Measurements from ENCODE around the gene GM2A. TPM values are rescaled to one million over a fixed set of nuclear protein-coding genes. Genes with fewer than 3 reads are reported as not detected.
"Not testable (repeated sequence)": the region's sequence is repeated elsewhere in the genome, so short reads cannot be mapped to it uniquely, and the experiment has no call there.

Gene GM2A
- total RNA-seq, 1 donor from 2014 or later = 16.9 TPM

- DNase-seq (ENCODE audit: low spot score) = no peak
- Mint-ChIP-seq H3K4me3 (no peak overlapping the region), H3K27ac (no peak overlapping the region), H3K4me1 (ENCODE audit: low read depth) (peaks cover 45% of the 10 kb centered on the region), H3K36me3 (ENCODE audit: low read depth) (peaks cover 7% of the 10 kb centered on the region), H3K27me3 (ENCODE audit: insufficient read depth) (peaks cover 2% of the 10 kb centered on the region), H3K9me3 (no peaks in the 10 kb centered on the region)
- intact Hi-C loops (cut with micrococcal nuclease) = no loop called here
Observed at GRCh38 chr5:151248651-151249050, 4.3 kb upstream of the GM2A start.

- peaks cover 3% of the 10 kb centered on the region for H3K36me3 Mint-ChIP-seq (ENCODE audit: low read depth)
- no peak for DNase-seq (ENCODE audit: low spot score)
- H3K4me1 Mint-ChIP-seq (ENCODE audit: low read depth) = peaks cover 45% of the 10 kb centered on the region
- no peak overlapping the region for H3K4me3 Mint-ChIP-seq
- H3K27me3 Mint-ChIP-seq (ENCODE audit: insufficient read depth) = peaks cover 2% of the 10 kb centered on the region
- intact Hi-C loops (cut with micrococcal nuclease) = no loop called here
- no peaks in the 10 kb centered on the region for H3K9me3 Mint-ChIP-seq
- H3K27ac Mint-ChIP-seq = no peak overlapping the region
Observed at GRCh38 chr5:151249281-151249680, 3.7 kb upstream of the GM2A start.

- H3K27ac Mint-ChIP-seq = peak overlapping the region; percentile 59
- H3K27me3 Mint-ChIP-seq (ENCODE audit: insufficient read depth) = peaks cover 2% of the 10 kb centered on the region
- peak overlapping the region; percentile 66 for H3K4me3 Mint-ChIP-seq
- peaks cover 45% of the 10 kb centered on the region for H3K4me1 Mint-ChIP-seq (ENCODE audit: low read depth)
- H3K9me3 Mint-ChIP-seq = no peaks in the 10 kb centered on the region
- no peak for DNase-seq (ENCODE audit: low spot score)
- intact Hi-C loops (cut with micrococcal nuclease) = loop anchor here (5.0 kb wide), 3 partner anchors 197 to 893 kb away; partner anchors contain the start of genes DCTN4, SLC36A1 and TCOF1
- H3K36me3 Mint-ChIP-seq (ENCODE audit: low read depth) = peaks cover 3% of the 10 kb centered on the region
Observed at GRCh38 chr5:151250346-151251000, 2.5 kb upstream of the GM2A start.

GRCh38 chr5:151251001-151251551, 1.9 kb upstream of the GM2A start:
- H3K36me3 Mint-ChIP-seq (ENCODE audit: low read depth) = peaks cover 3% of the 10 kb centered on the region
- peaks cover 2% of the 10 kb centered on the region for H3K27me3 Mint-ChIP-seq (ENCODE audit: insufficient read depth)
- no peaks in the 10 kb centered on the region for H3K9me3 Mint-ChIP-seq

GRCh38 chr5:151251621-151252020, 1.4 kb upstream of the GM2A start:
- intact Hi-C loops (cut with micrococcal nuclease) = loop anchor here (1.0 to 5.0 kb wide), 9 partner anchors 27 to 894 kb away; partner anchors contain the start of genes ATOX1, CCDC69, DCTN4 and RBM22
- no peak for DNase-seq (ENCODE audit: low spot score)

More at GRCh38 chr5:151251001-151251551, 1.9 kb upstream of the GM2A start:
- Mint-ChIP-seq H3K27ac (peak overlapping the region; percentile 12), H3K4me3 (peak overlapping the region; percentile 66), H3K4me1 (ENCODE audit: low read depth) (peaks cover 44% of the 10 kb centered on the region)
- DNase-seq (ENCODE audit: low spot score) = peak; percentile 14
- intact Hi-C loops (cut with micrococcal nuclease) = loop anchor here (5.0 kb wide), 3 partner anchors 196 to 894 kb away; partner anchors contain the start of genes DCTN4, SLC36A1 and TCOF1

GRCh38 chr5:151253605-151253950, 593 bp downstream of the GM2A start:
- Mint-ChIP-seq H3K9me3 (no peaks in the 10 kb centered on the region), H3K27ac (peak overlapping the region; percentile 38), H3K4me1 (ENCODE audit: low read depth) (peaks cover 46% of the 10 kb centered on the region), H3K36me3 (ENCODE audit: low read depth) (peaks cover 3% of the 10 kb centered on the region), H3K4me3 (peak overlapping the region; percentile 87), H3K27me3 (ENCODE audit: insufficient read depth) (peaks cover 2% of the 10 kb centered on the region)
- no peak for DNase-seq (ENCODE audit: low spot score)
- intact Hi-C loops (cut with micrococcal nuclease) = loop anchor here (1.0 to 5.0 kb wide), 11 partner anchors 11 to 896 kb away; partner anchors contain the start of genes ATOX1, DCTN4, G3BP1 and RBM22

More at GRCh38 chr5:151251621-151252020, 1.4 kb upstream of the GM2A start:
- H3K4me3 Mint-ChIP-seq = peak overlapping the region; percentile 87
- peaks cover 3% of the 10 kb centered on the region for H3K36me3 Mint-ChIP-seq (ENCODE audit: low read depth)
- peaks cover 44% of the 10 kb centered on the region for H3K4me1 Mint-ChIP-seq (ENCODE audit: low read depth)
- peaks cover 2% of the 10 kb centered on the region for H3K27me3 Mint-ChIP-seq (ENCODE audit: insufficient read depth)
- H3K27ac Mint-ChIP-seq = peak overlapping the region; percentile 12
- H3K9me3 Mint-ChIP-seq = no peaks in the 10 kb centered on the region

GRCh38 chr5:151254556-151254955, 1.6 kb downstream of the GM2A start:
- Mint-ChIP-seq H3K27me3 (ENCODE audit: insufficient read depth) (peaks cover 2% of the 10 kb centered on the region), H3K4me3 (no peak overlapping the region), H3K4me1 (ENCODE audit: low read depth) (peaks cover 49% of the 10 kb centered on the region), H3K9me3 (no peaks in the 10 kb centered on the region), H3K36me3 (ENCODE audit: low read depth) (peaks cover 3% of the 10 kb centered on the region), H3K27ac (no peak overlapping the region)
- intact Hi-C loops (cut with micrococcal nuclease) = loop anchor here (5.0 kb wide), 3 partner anchors 193 to 897 kb away; partner anchors contain the start of genes DCTN4, SLC36A1 and TCOF1
- DNase-seq (ENCODE audit: low spot score) = no peak

- H3K4me3 Mint-ChIP-seq; H3K9me3 Mint-ChIP-seq; DNase-seq (ENCODE audit: low spot score); H3K27me3 Mint-ChIP-seq (ENCODE audit: insufficient read depth); H3K36me3 Mint-ChIP-seq (ENCODE audit: low read depth); H3K27ac Mint-ChIP-seq: not testable (repeated sequence)
- intact Hi-C loops (cut with micrococcal nuclease) = loop anchor here (5.0 kb wide), 3 partner anchors 192 to 898 kb away; partner anchors contain the start of genes DCTN4, SLC36A1 and TCOF1
- H3K4me1 Mint-ChIP-seq (ENCODE audit: low read depth) = peaks cover 48% of the 10 kb centered on the region
Observed at GRCh38 chr5:151254990-151255389, 2.0 kb downstream of the GM2A start.

GRCh38 chr5:151255621-151256286, 2.8 kb downstream of the GM2A start:
- Mint-ChIP-seq H3K27ac (no peak overlapping the region), H3K36me3 (ENCODE audit: low read depth) (no peaks in the 10 kb centered on the region), H3K27me3 (ENCODE audit: insufficient read depth) (no peaks in the 10 kb centered on the region), H3K4me3 (no peak overlapping the region), H3K9me3 (no peaks in the 10 kb centered on the region), H3K4me1 (ENCODE audit: low read depth) (peaks cover 41% of the 10 kb centered on the region)
- no peak for DNase-seq (ENCODE audit: low spot score)
- intact Hi-C loops (cut with micrococcal nuclease) = no loop called here

GRCh38 chr5:151257731-151258181, 4.8 kb downstream of the GM2A start:
- Mint-ChIP-seq H3K36me3 (ENCODE audit: low read depth) (peaks cover 11% of the 10 kb centered on the region), H3K27me3 (ENCODE audit: insufficient read depth) (no peaks in the 10 kb centered on the region), H3K4me3 (no peak overlapping the region), H3K27ac (no peak overlapping the region), H3K9me3 (no peaks in the 10 kb centered on the region), H3K4me1 (ENCODE audit: low read depth) (peaks cover 26% of the 10 kb centered on the region)
- intact Hi-C loops (cut with micrococcal nuclease) = no loop called here
- DNase-seq (ENCODE audit: low spot score) = no peak

- H3K27ac Mint-ChIP-seq = no peak overlapping the region
- no peaks in the 10 kb centered on the region for H3K9me3 Mint-ChIP-seq
- DNase-seq (ENCODE audit: low spot score) = no peak
Observed at GRCh38 chr5:151258201-151258611, 5.2 kb downstream of the GM2A start.

GRCh38 chr5:151258816-151259215, 5.8 kb downstream of the GM2A start:
- no peaks in the 10 kb centered on the region for H3K27me3 Mint-ChIP-seq (ENCODE audit: insufficient read depth)
- intact Hi-C loops (cut with micrococcal nuclease) = no loop called here
- DNase-seq (ENCODE audit: low spot score) = no peak
- H3K27ac Mint-ChIP-seq = no peak overlapping the region
- no peaks in the 10 kb centered on the region for H3K9me3 Mint-ChIP-seq
- no peak overlapping the region for H3K4me3 Mint-ChIP-seq
- peaks cover 24% of the 10 kb centered on the region for H3K4me1 Mint-ChIP-seq (ENCODE audit: low read depth)
- peaks cover 19% of the 10 kb centered on the region for H3K36me3 Mint-ChIP-seq (ENCODE audit: low read depth)

More at GRCh38 chr5:151258201-151258611, 5.2 kb downstream of the GM2A start:
- intact Hi-C loops (cut with micrococcal nuclease) = no loop called here
- H3K4me3 Mint-ChIP-seq = no peak overlapping the region
- H3K27me3 Mint-ChIP-seq (ENCODE audit: insufficient read depth) = no peaks in the 10 kb centered on the region
- peaks cover 14% of the 10 kb centered on the region for H3K36me3 Mint-ChIP-seq (ENCODE audit: low read depth)
- H3K4me1 Mint-ChIP-seq (ENCODE audit: low read depth) = peaks cover 24% of the 10 kb centered on the region

GRCh38 chr5:151259931-151260330, 6.9 kb downstream of the GM2A start:
- Mint-ChIP-seq H3K36me3 (ENCODE audit: low read depth) (peaks cover 28% of the 10 kb centered on the region), H3K27me3 (ENCODE audit: insufficient read depth) (no peaks in the 10 kb centered on the region), H3K9me3 (no peaks in the 10 kb centered on the region), H3K4me3 (no peak overlapping the region), H3K4me1 (ENCODE audit: low read depth) (peaks cover 23% of the 10 kb centered on the region), H3K27ac (no peak overlapping the region)
- DNase-seq (ENCODE audit: low spot score) = no peak
- intact Hi-C loops (cut with micrococcal nuclease) = no loop called here

All from activated T-helper 1 cell treated with anti-CD3 and anti-CD28 coated beads, Interleukin-12 subunit alpha, Interleukin-12 subunit beta, Interleukin-2, Interleukin-4 antibody, amounts not matched to agents 30 ng/mL and 10 ng/mL and 1 ng/mL, durations not matched to agents 14 hours and 24 hours and 36 hours (primary cell).